GM12891 (cell line): ENCODE measurements around the gene ZDHHC9.

Experiments
- DNase-seq: peaks from one replicate; pipeline ENCODE4 v3.0.0; 2011; ENCODE audit warnings: low spot score; ENCODE audit not compliant: insufficient read length
- FAIRE-seq: peaks from 2 replicates; lab custom pipeline; 2011; peaks lifted over from hg19 to GRCh38; lab: Jason Lieb, UNC
- PAX5 ChIP-seq: IDR thresholded peaks from 2 replicates; pipeline ENCODE4 v1.6.1; 2011; ENCODE audit warnings: low read length, moderate library complexity, mild to moderate bottlenecking; ENCODE audit not compliant: insufficient read depth, severe bottlenecking
- POLR2A ChIP-seq: IDR thresholded peaks from 2 replicates; pipeline ENCODE4 v1.6.1; 2011; ENCODE audit warnings: low read depth, low read length, control low read depth
- POLR2AphosphoS5 ChIP-seq: IDR thresholded peaks from 2 replicates; pipeline ENCODE4 v1.6.1; 2011; ENCODE audit warnings: low read depth, low read length, control low read depth
- POU2F2 ChIP-seq: IDR thresholded peaks from 2 replicates; pipeline ENCODE4 v1.6.1; 2011; ENCODE audit warnings: low read depth, mild to moderate bottlenecking, control low read depth, low read length, moderate library complexity
- SPI1 ChIP-seq: IDR thresholded peaks from 2 replicates; pipeline ENCODE4 v1.6.1; 2011; ENCODE audit warnings: low read depth, low read length, control low read depth
- TAF1 ChIP-seq: IDR thresholded peaks from 2 replicates; pipeline ENCODE4 v1.6.1; 2011; ENCODE audit warnings: low read depth, low read length, control low read depth

The ZDHHC9 gene

GRCh38 chrX:129823522-129823921 lies 20.2 kb downstream of the ZDHHC9 start:
- TF ChIP-seq POLR2AphosphoS5 (no peak), SPI1 (no peak)
- no peak for FAIRE-seq
- DNase-seq: no peak

- FAIRE-seq (peak; percentile 62), DNase-seq (no peak)
- TF ChIP-seq PAX5 (no peak), SPI1 (no peak), POLR2AphosphoS5 (no peak)
Observed at GRCh38 chrX:129823115-129823514, 20.6 kb downstream of the ZDHHC9 start.

- FAIRE-seq: no peak
- TF ChIP-seq TAF1: no peak
- TF ChIP-seq POLR2AphosphoS5: no peak
- no peak for TF ChIP-seq POU2F2
- no peak for TF ChIP-seq SPI1
- no peak for TF ChIP-seq PAX5
- TF ChIP-seq POLR2A: no peak
- no peak for DNase-seq
Observed at GRCh38 chrX:129818123-129818522, 25.6 kb downstream of the ZDHHC9 start.

- DNase-seq (no peak), FAIRE-seq (no peak)
Observed at GRCh38 chrX:129813662-129814368, 29.9 kb downstream of the ZDHHC9 start.

GRCh38 chrX:129808829-129809796 lies 34.6 kb downstream of the ZDHHC9 start:
- no peak for DNase-seq
- FAIRE-seq: peak; percentile 62
- TF ChIP-seq PAX5 (no peak), SPI1 (no peak), POLR2AphosphoS5 (no peak), POU2F2 (no peak), TAF1 (no peak), POLR2A (no peak)

More at GRCh38 chrX:129813662-129814368, 29.9 kb downstream of the ZDHHC9 start:
- TF ChIP-seq TAF1 (no peak), POU2F2 (no peak)

- no peak for DNase-seq
- no peak for FAIRE-seq
- TF ChIP-seq POLR2A: no peak
- TF ChIP-seq TAF1: no peak
- no peak for TF ChIP-seq POLR2AphosphoS5
- TF ChIP-seq PAX5: no peak
- no peak for TF ChIP-seq POU2F2
- TF ChIP-seq SPI1: no peak
Observed at GRCh38 chrX:129808158-129808828, 35.4 kb downstream of the ZDHHC9 start.

- DNase-seq: no peak
- FAIRE-seq: no peak
- TF ChIP-seq PAX5: no peak
- no peak for TF ChIP-seq POLR2A
- no peak for TF ChIP-seq POLR2AphosphoS5
- TF ChIP-seq POU2F2: no peak
- TF ChIP-seq TAF1: no peak
- TF ChIP-seq SPI1: no peak
Observed at GRCh38 chrX:129804806-129805205, 38.9 kb downstream of the ZDHHC9 start.

GRCh38 chrX:129802863-129803262 lies 40.8 kb downstream of the ZDHHC9 start:
- TF ChIP-seq PAX5: no peak
- no peak for TF ChIP-seq TAF1
- TF ChIP-seq SPI1: no peak
- TF ChIP-seq POLR2A: no peak
- TF ChIP-seq POLR2AphosphoS5: no peak
- no peak for TF ChIP-seq POU2F2
- no peak for FAIRE-seq
- no peak for DNase-seq

GRCh38 chrX:129800186-129800585 lies 43.5 kb downstream of the ZDHHC9 start:
- TF ChIP-seq TAF1 (no peak), POLR2A (no peak), POU2F2 (no peak)
- DNase-seq (no peak), FAIRE-seq (no peak)

- no peak for DNase-seq
- no peak; the same call in 1 of the 2 replicates for TF ChIP-seq POLR2A
- TF ChIP-seq PAX5: no peak
- no peak for TF ChIP-seq TAF1
- TF ChIP-seq POU2F2: no peak
- TF ChIP-seq SPI1: no peak
- no peak for TF ChIP-seq POLR2AphosphoS5
- FAIRE-seq: no peak
Observed at GRCh38 chrX:129798888-129799287, 44.8 kb downstream of the ZDHHC9 start.
